GM12864 (cell line): ENCODE measurements around the gene LCN6.

ENCODE experiments used
- DNase-seq: peaks from one replicate; pipeline ENCODE4 v3.0.0-alpha.2; 2011; ENCODE audit warnings: low read depth
- H3K4me3 ChIP-seq: 2 replicates; pipeline ENCODE4 v1.5.1; 2011; ENCODE audit warnings: mild to moderate bottlenecking, low read depth, low read length, control low read depth
- CTCF ChIP-seq: IDR thresholded peaks from 2 replicates; pipeline ENCODE4 v1.5.1; 2011; ENCODE audit warnings: low read depth, mild to moderate bottlenecking, moderate library complexity, low read length, control low read depth, inconsistent platforms; ENCODE audit errors: missing control alignments

LCN6 gene

GRCh38 chr9:136703276-136703860, 45.0 kb downstream of the LCN6 start:
- TF ChIP-seq CTCF = no peak

GRCh38 chr9:136701668-136702053, 46.7 kb downstream of the LCN6 start:
- no peak for TF ChIP-seq CTCF
- H3K4me3 ChIP-seq = no peak overlapping the region
- no peak for DNase-seq

More at GRCh38 chr9:136703276-136703860, 45.0 kb downstream of the LCN6 start:
- no peak overlapping the region for H3K4me3 ChIP-seq
- DNase-seq = no peak

GRCh38 chr9:136700959-136701667, 47.2 kb downstream of the LCN6 start:
- DNase-seq = no peak
- peak overlapping the region; percentile 36 for H3K4me3 ChIP-seq
- TF ChIP-seq CTCF = no peak

GRCh38 chr9:136700304-136700703, 48.0 kb downstream of the LCN6 start:
- no peak for DNase-seq
- H3K4me3 ChIP-seq = no peak overlapping the region
- TF ChIP-seq CTCF = no peak

GRCh38 chr9:136698635-136699246, 49.6 kb downstream of the LCN6 start:
- no peak overlapping the region for H3K4me3 ChIP-seq
- TF ChIP-seq CTCF = no peak
- DNase-seq = no peak

GRCh38 chr9:136697821-136698526, 50.4 kb downstream of the LCN6 start:
- DNase-seq = no peak
- no peak for TF ChIP-seq CTCF
- H3K4me3 ChIP-seq = no peak overlapping the region
